ENCODE results near the gene IP6K2.

DNA sequence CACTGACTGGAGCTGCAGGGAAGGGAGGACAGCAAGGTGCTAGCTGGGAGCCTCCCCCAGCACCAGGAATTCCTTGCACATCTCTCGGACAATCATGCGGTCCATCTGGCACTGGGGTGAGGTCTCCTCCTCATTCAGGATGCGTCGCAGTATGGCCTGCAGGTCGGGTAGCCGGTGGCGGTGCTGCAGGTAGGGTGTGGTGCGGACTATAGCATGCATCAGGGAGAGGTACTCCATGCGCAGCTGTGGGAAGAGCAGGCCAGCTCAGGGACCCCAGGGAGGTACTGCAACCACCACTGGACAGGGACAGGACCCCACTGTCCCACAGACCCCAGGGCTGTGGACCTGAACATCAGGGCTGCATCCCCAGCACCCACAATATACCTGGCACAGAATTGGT lies 42.5 kb downstream of the IP6K2 start:
- no peak for TF ChIP-seq CTCF (conservative IDR thresholded peaks at IDR 0.05)
- no peak for TF ChIP-seq ZFX (IDR thresholded peaks at IDR 0.05)

Data from C4-2B (cell line).